ENCODE results near the gene NRCAM. TPM values are rescaled to one million over a fixed set of nuclear protein-coding genes. Genes with fewer than 3 reads are reported as not detected.
A peak's percentile ranks its signal among the peaks of the same experiment; 100 is the strongest.

The NRCAM gene
- total and polyA plus RNA-seq, 2 of the 8 experiments (the other 6 are each of a cell fraction or from before 2014, with no cell fraction given), result 2.7 to 3.8 TPM

DNA sequence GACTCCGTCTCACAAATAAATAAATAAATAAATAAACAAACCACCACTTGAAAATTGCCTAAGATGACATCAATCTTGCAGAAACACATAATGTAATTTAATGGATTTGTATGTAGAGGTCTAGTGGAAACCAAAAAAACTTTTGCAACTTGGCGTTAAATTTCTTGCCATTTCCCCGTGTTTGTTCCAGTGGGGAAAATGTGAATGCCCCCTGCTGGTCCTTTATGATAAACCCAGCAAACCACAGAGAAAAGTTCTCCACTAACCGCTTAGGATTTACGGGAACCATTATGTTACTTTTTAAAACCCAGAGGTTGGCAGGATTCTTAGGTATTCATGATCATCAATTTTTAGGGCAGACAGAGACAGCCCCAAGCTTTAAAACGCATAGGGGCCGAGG, 358.5 kb downstream of the NRCAM start:
- Histone ChIP-seq H3K9ac (replicated peaks in 1 of 4; ENCODE audit: extremely low read depth in 1 of 4, low read depth in 3 of 4, low read length in 3 of 4) (no peak overlapping the region), H3K27ac (ENCODE audit: low read depth, low read length) (no peak overlapping the region), H4K8ac (ENCODE audit: extremely low read depth, insufficient read depth, low read length) (no peak overlapping the region), H3K23me2 (ENCODE audit: low read depth, low read length) (no peaks in the 10 kb centered on the region), H3K23ac (ENCODE audit: insufficient read length) (no peak overlapping the region), H3K18ac (ENCODE audit: extremely low read depth, low read length) (no peak overlapping the region), H2BK12ac (ENCODE audit: low read depth, low read length) (no peak overlapping the region), H2AFZ (ENCODE audit: low read length) (no peak overlapping the region), H3K9me3 (ENCODE audit: insufficient read depth in 2 of 2, low read depth in 1 of 2, low read length in 1 of 2) (no peaks in the 10 kb centered on the region), H2AK5ac (ENCODE audit: low read depth, low read length) (no peak overlapping the region), H3K14ac (ENCODE audit: insufficient read length) (no peak overlapping the region), H3K4me3 (ENCODE audit: extremely low read depth in 1 of 4, insufficient read depth in 2 of 4, low read depth in 3 of 4, low read length in 4 of 4) (no peak overlapping the region), H3K79me1 (ENCODE audit: low read depth, low read length) (no peaks in the 10 kb centered on the region), H3K4me1 (replicated peaks in 1 of 4; ENCODE audit: control insufficient read depth in 3 of 4, insufficient read depth in 4 of 4, low read length in 3 of 4) (peaks cover 0 to 6% (median 0%) of the 10 kb centered on the region in 4 experiments; a peak in 1 of 7 replicates), H3K4ac (replicated peaks; ENCODE audit: insufficient read length, low read depth, low read length) (no peak overlapping the region), H4K91ac (replicated peaks; ENCODE audit: insufficient read length, low read length) (no peak overlapping the region), H2BK120ac (replicated peaks; ENCODE audit: low read depth, low read length) (no peak overlapping the region), H3K79me2 (ENCODE audit: control insufficient read depth in 1 of 2, insufficient read depth in 2 of 2, low read length in 2 of 2) (no peaks in the 10 kb centered on the region), H4K20me1 (replicated peaks in 1 of 2; ENCODE audit: control insufficient read depth in 1 of 2, insufficient read depth in 2 of 2, low read length in 2 of 2) (no peaks in the 10 kb centered on the region), H4K5ac (ENCODE audit: insufficient read length, low read depth, low read length) (no peak overlapping the region), H3K4me2 (ENCODE audit: insufficient read depth in 1 of 2, low read depth in 2 of 2, low read length in 2 of 2) (no peak overlapping the region), H3K27me3 (replicated peaks in 1 of 4; ENCODE audit: control insufficient read depth in 3 of 4, extremely low read depth in 1 of 4, insufficient read depth in 3 of 4, low read length in 3 of 4) (no peaks in the 10 kb centered on the region), H3K56ac (replicated peaks; ENCODE audit: insufficient read length, low read depth, low read length) (no peak overlapping the region), H3K36me3 (ENCODE audit: control insufficient read depth in 2 of 4, insufficient read depth in 4 of 4, low read length in 3 of 4) (no peaks in the 10 kb centered on the region), H2BK5ac (ENCODE audit: low read depth, low read length) (no peak overlapping the region), H2BK20ac (ENCODE audit: low read length) (no peak overlapping the region), H2BK15ac (ENCODE audit: low read length) (no peak overlapping the region)
- DNase-seq (ENCODE audit: low read depth in 1 of 2, low spot score in 2 of 2), result no peak
- POLR2A ChIA-PET (ENCODE audit: partially characterized antibody), result no interaction called here
- no peak for FAIRE-seq
- TF ChIP-seq RAD21 (IDR thresholded peaks at IDR 0.05 in 1 of 2, conservative IDR thresholded peaks at IDR 0.05 in 1 of 2; ENCODE audit: low read depth in 2 of 2, low read length in 2 of 2), result peak in 1 of 2 experiments; percentile 11; a peak in 2 of 4 replicates
- TF ChIP-seq RNF2 (IDR thresholded peaks at IDR 0.05; ENCODE audit: borderline replicate concordance, low read depth, low read length, missing control alignments, poor library complexity, severe bottlenecking), result no peak
- TF ChIP-seq, protein P1, sequence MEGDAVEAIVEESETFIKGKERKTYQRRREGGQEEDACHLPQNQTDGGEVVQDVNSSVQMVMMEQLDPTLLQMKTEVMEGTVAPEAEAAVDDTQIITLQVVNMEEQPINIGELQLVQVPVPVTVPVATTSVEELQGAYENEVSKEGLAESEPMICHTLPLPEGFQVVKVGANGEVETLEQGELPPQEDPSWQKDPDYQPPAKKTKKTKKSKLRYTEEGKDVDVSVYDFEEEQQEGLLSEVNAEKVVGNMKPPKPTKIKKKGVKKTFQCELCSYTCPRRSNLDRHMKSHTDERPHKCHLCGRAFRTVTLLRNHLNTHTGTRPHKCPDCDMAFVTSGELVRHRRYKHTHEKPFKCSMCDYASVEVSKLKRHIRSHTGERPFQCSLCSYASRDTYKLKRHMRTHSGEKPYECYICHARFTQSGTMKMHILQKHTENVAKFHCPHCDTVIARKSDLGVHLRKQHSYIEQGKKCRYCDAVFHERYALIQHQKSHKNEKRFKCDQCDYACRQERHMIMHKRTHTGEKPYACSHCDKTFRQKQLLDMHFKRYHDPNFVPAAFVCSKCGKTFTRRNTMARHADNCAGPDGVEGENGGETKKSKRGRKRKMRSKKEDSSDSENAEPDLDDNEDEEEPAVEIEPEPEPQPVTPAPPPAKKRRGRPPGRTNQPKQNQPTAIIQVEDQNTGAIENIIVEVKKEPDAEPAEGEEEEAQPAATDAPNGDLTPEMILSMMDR (IDR thresholded peaks at IDR 0.05; ENCODE audit: control extremely low read depth in 1 of 3, insufficient read depth in 1 of 3, low read depth in 1 of 3, low read length in 3 of 3), result peak in 2 of 3 experiments; percentile 15 to 21; a peak in 2 of 4 replicates
- TF ChIP-seq SP4 (IDR thresholded peaks at IDR 0.05; ENCODE audit: low read length), result no peak
- WGBS, 2 experiments (ENCODE audit: extremely low coverage in 1 of 2, insufficient coverage in 1 of 2, insufficient read length in 1 of 2, insufficient replicate concordance in 2 of 2, low coverage in 1 of 2, low lambda C conversion rate in 2 of 2, missing lambda C conversion rate in 1 of 2), result 92% methylated on average over 7 of the region's 7 CpGs; no CpG with 5 or more reads in 1 of the 2 experiments
- CTCF ChIA-PET (ENCODE audit: partially characterized antibody), result interaction anchor here (0.9 to 2.8 kb wide), 6 partner anchors 9 to 81 kb away, joined by 3 to 11 read pairs (median 3); no protein-coding TSS in a partner anchor

All from H1 (cell line).